Liver (tissue), 9 donors: ENCODE data around the gene PLD3. TPM values are rescaled to one million over a fixed set of nuclear protein-coding genes. Genes with fewer than 3 reads are reported as not detected.

Source experiments
- DNase-seq: peaks from one replicate; pipeline ENCODE4 v3.0.0-alpha.2; 2017; ENCODE audit warnings: low spot score
- H3K27ac ChIP-seq, 2 donors: one replicate each; pipeline ENCODE4 v1.7.0; 2013; ENCODE audit warnings: inconsistent platforms in 2 of 2, low read length in 2 of 2, control low read depth in 1 of 2, low read depth in 1 of 2, mild to moderate bottlenecking in 1 of 2
- H3K27me3 ChIP-seq, 4 donors: one replicate each; pipeline versions ENCODE4 v1.6.1 to v1.7.0; 2013; ENCODE audit warnings: low read length in 3 of 4, inconsistent platforms in 1 of 4, mild to moderate bottlenecking in 1 of 4, moderate library complexity in 1 of 4; ENCODE audit not compliant: control insufficient read depth in 4 of 4, insufficient read depth in 4 of 4
- H3K36me3 ChIP-seq, 4 donors: one replicate each; pipeline versions ENCODE4 v1.6.1 to v1.7.0; 2013; ENCODE audit warnings: low read length in 3 of 4, mild to moderate bottlenecking in 3 of 4, low read depth in 1 of 4, moderate library complexity in 1 of 4; ENCODE audit not compliant: control insufficient read depth in 4 of 4, insufficient read depth in 3 of 4
- H3K4me1 ChIP-seq, 4 donors: one replicate each; pipeline versions ENCODE4 v1.6.1 to v1.7.0; 2013; ENCODE audit warnings: low read length in 3 of 4, mild to moderate bottlenecking in 3 of 4, moderate library complexity in 1 of 4; ENCODE audit not compliant: control insufficient read depth in 4 of 4, insufficient read depth in 4 of 4
- H3K4me3 ChIP-seq, 3 donors: one replicate each; pipeline versions ENCODE4 v1.6.1 to v1.7.0; 2013; ENCODE audit warnings: low read length in 3 of 3, control low read depth in 1 of 3, low read depth in 1 of 3, mild to moderate bottlenecking in 1 of 3
- H3K9ac ChIP-seq, 2 donors: one replicate each; pipeline ENCODE4 v1.7.0; 2013; ENCODE audit warnings: low read length in 2 of 2, mild to moderate bottlenecking in 2 of 2, moderate library complexity in 2 of 2, control low read depth in 1 of 2, low read depth in 1 of 2
- H3K9me3 ChIP-seq, 4 donors: one replicate each; pipeline versions ENCODE4 v1.6.1 to v1.7.0; 2013; ENCODE audit warnings: low read length in 3 of 4; ENCODE audit not compliant: control insufficient read depth in 4 of 4
- FOXA1 ChIP-seq: IDR thresholded peaks from 2 replicates; pipeline ENCODE4 v1.6.1; 2016; ENCODE audit warnings: antibody characterized with exemption
- FOXA2 ChIP-seq: IDR thresholded peaks from 2 replicates; pipeline ENCODE4 v1.6.1; 2016; ENCODE audit warnings: antibody characterized with exemption
- GABPA ChIP-seq, 2 donors: IDR thresholded peaks in 1 of 2; conservative IDR thresholded peaks in 1 of 2; 2 replicates each; pipeline ENCODE4 v1.6.1; 2016; ENCODE audit warnings: antibody characterized with exemption in 2 of 2, mild to moderate bottlenecking in 1 of 2, moderate library complexity in 1 of 2
- HNF4A ChIP-seq, 2 donors: conservative IDR thresholded peaks; 2 replicates each; pipeline ENCODE4 v1.6.1; 2016; ENCODE audit warnings: antibody characterized with exemption in 2 of 2, mild to moderate bottlenecking in 2 of 2
- HNF4G ChIP-seq: IDR thresholded peaks from 2 replicates; pipeline ENCODE4 v1.6.1; 2016; ENCODE audit warnings: antibody characterized with exemption
- JUND ChIP-seq, 2 donors: IDR thresholded peaks; 2 replicates each; pipeline ENCODE4 v1.6.1; 2016; ENCODE audit warnings: antibody characterized with exemption in 2 of 2
- NR2F2 ChIP-seq: IDR thresholded peaks from 2 replicates; pipeline ENCODE4 v1.6.1; 2016; ENCODE audit warnings: antibody characterized with exemption
- RAD21 ChIP-seq, 2 donors: IDR thresholded peaks; 2 replicates each; pipeline ENCODE4 v1.6.1; 2016; ENCODE audit warnings: antibody characterized with exemption in 2 of 2, mild to moderate bottlenecking in 2 of 2
- RXRA ChIP-seq, 2 donors: IDR thresholded peaks; 2 replicates each; pipeline ENCODE4 v1.6.1; 2017 to 2018; ENCODE audit warnings: antibody characterized with exemption in 2 of 2, mild to moderate bottlenecking in 1 of 2
- TAF1 ChIP-seq: conservative IDR thresholded peaks from 2 replicates; pipeline ENCODE4 v1.6.1; 2016; ENCODE audit warnings: antibody characterized with exemption, mild to moderate bottlenecking
- ZBTB33 ChIP-seq: IDR thresholded peaks from 2 replicates; pipeline ENCODE4 v1.6.1; 2016; ENCODE audit warnings: antibody characterized with exemption
- WGBS: extraction: QIAGEN DNeasy Blood & Tissue Kit; methylation state at CpG from one replicate; pipeline ENCODE4 v1.1.7; 2013; 5-methylcytosine and 5-hydroxymethylcytosine counted together
- polyA plus RNA-seq, 2 donors: library from polyadenylated mRNA; stranded (reverse) in 1 of 2; unstranded in 1 of 2; fragments of 200-250 nt in 1 of 2; fragments of >200 nt in 1 of 2; fragmentation: Nextera tagmentation in 1 of 2; extraction: Ambion mirVana in 1 of 2; gene quantifications; one replicate each; pipeline versions ENCODE4 v1.2.1 to v1.2.3, GENCODE V29; 2013 to 2015
- total RNA-seq, 2 donors: library from RNA; depleted of rRNA; stranded (reverse); fragments of >200 nt; gene quantifications; one replicate each; pipeline ENCODE4 v1.2.3, GENCODE V29; 2014
- TF ChIP-seq, protein P1 (sequence below): IDR thresholded peaks from 2 replicates; pipeline ENCODE4 v1.6.1; 2016; ENCODE audit warnings: antibody characterized with exemption
- TF ChIP-seq, protein P2 (sequence below): IDR thresholded peaks from 2 replicates; pipeline ENCODE4 v1.6.1; 2016; ENCODE audit warnings: antibody characterized with exemption
- TF ChIP-seq, protein P3 (sequence below): fragments of 150-350 bp; IDR thresholded peaks from 2 replicates; pipeline ENCODE4 v1.5.1; 2017; ENCODE audit warnings: improper control_type of control experiment, low read depth, low read length; ENCODE audit not compliant: missing input control
- TF ChIP-seq, protein P4 (sequence below): IDR thresholded peaks from 2 replicates; pipeline ENCODE4 v1.6.1; 2016; ENCODE audit warnings: antibody characterized with exemption, mild to moderate bottlenecking
- donor health status: healthy.
- donor health status: healthy.
- donor health status: healthy.
- donor health status: healthy.
- donor health status: healthy.

Gene PLD3
- total and polyA plus RNA-seq, 4 donors: 56.0 to 125 (median 105) TPM

DNA sequence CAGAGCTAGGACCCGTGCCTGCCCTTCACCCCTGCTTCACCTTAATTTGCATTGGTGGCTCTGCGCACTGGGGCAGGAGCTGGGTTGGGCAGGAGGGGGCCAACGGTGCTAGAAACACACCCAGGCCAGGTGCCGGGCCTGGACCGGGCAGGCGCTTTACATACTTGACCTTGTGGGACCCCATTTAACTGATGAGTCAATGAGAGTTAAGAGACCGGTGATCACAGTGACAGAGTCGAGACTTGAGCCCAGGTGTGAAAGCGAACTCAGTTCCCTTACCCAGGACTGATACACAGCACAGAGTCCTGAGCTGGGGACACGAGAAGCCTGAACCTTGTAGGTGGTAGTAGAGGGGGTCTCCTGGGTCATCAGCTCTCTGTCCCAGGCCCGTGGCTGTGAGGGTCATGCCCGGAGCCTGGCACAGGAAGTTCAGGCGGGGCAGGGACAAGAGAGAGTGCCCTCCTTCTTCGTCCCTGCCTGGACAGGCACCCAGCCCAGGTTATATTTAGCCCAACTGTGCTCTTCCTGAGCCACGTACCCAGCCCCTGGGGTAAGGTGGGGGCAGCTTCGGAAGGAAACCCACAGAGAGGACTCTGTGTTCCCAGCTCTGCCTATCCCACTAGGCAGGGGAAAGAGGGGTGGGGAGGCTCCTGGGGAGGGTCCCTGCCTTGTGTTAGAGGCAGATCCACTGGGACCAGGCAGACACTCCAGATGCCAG lies 62.8 kb downstream of the PLD3 start:
- no peak overlapping the region for H3K27ac ChIP-seq
- DNase-seq: no peak
- H3K36me3 ChIP-seq: no peaks in the 10 kb centered on the region
- no peak overlapping the region for H3K9ac ChIP-seq
- H3K4me1 ChIP-seq: peaks cover 0 to 6% (median 0%) of the 10 kb centered on the region in 4 donors
- H3K27me3 ChIP-seq: no peaks in the 10 kb centered on the region
- H3K9me3 ChIP-seq: no peaks in the 10 kb centered on the region
- no peak overlapping the region for H3K4me3 ChIP-seq
- WGBS: 68% methylated on average over 16 of the region's 16 CpGs
- TF ChIP-seq HNF4G (no peak), ZBTB33 (no peak), FOXA1 (no peak), NR2F2 (no peak), TAF1 (no peak)
- TF ChIP-seq, protein P1, sequence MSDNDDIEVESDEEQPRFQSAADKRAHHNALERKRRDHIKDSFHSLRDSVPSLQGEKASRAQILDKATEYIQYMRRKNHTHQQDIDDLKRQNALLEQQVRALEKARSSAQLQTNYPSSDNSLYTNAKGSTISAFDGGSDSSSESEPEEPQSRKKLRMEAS: no peak

GRCh38 chr19:40411958-40412499 lies 63.5 kb downstream of the PLD3 start:
- Histone ChIP-seq H3K9me3 (no peaks in the 10 kb centered on the region), H3K9ac (no peak overlapping the region), H3K27ac (no peak overlapping the region), H3K27me3 (no peaks in the 10 kb centered on the region), H3K4me1 (peaks cover 0 to 6% (median 0%) of the 10 kb centered on the region in 4 donors), H3K36me3 (no peaks in the 10 kb centered on the region), H3K4me3 (no peak overlapping the region)
- DNase-seq: no peak
- WGBS: 74% methylated on average over 8 of the region's 8 CpGs
- TF ChIP-seq TAF1 (no peak), RAD21 (IDR thresholded peaks at IDR 0.05) (no peak), FOXA2 (no peak), FOXA1 (no peak), JUND (IDR thresholded peaks at IDR 0.05) (no peak), GABPA (IDR thresholded peaks at IDR 0.05 in 1 of 2, conservative IDR thresholded peaks at IDR 0.05 in 1 of 2) (no peak)
- TF ChIP-seq, protein P2, sequence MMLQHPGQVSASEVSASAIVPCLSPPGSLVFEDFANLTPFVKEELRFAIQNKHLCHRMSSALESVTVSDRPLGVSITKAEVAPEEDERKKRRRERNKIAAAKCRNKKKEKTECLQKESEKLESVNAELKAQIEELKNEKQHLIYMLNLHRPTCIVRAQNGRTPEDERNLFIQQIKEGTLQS: no peak
- TF ChIP-seq, protein P3, sequence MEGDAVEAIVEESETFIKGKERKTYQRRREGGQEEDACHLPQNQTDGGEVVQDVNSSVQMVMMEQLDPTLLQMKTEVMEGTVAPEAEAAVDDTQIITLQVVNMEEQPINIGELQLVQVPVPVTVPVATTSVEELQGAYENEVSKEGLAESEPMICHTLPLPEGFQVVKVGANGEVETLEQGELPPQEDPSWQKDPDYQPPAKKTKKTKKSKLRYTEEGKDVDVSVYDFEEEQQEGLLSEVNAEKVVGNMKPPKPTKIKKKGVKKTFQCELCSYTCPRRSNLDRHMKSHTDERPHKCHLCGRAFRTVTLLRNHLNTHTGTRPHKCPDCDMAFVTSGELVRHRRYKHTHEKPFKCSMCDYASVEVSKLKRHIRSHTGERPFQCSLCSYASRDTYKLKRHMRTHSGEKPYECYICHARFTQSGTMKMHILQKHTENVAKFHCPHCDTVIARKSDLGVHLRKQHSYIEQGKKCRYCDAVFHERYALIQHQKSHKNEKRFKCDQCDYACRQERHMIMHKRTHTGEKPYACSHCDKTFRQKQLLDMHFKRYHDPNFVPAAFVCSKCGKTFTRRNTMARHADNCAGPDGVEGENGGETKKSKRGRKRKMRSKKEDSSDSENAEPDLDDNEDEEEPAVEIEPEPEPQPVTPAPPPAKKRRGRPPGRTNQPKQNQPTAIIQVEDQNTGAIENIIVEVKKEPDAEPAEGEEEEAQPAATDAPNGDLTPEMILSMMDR: no peak
- TF ChIP-seq, protein P1: no peak

DNA sequence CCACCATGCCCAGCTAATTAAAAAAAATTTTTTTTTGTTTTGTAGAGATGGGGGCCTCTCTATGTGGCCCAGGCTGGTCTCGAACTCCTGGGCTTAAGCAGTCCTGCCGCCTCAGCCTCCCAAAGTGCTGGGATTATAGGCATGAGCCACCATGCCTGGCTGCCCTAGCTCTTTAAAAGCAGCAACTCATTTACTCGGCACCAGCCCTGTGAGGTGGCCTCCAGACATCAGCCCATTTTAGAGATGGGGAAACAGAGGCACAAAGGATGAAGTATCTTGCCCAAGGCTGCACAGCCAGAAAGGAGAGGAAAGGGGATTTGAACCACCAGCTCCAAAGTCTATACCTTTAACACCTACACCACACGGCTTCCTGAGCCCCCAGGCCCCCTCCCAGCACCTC lies 64.4 kb downstream of the PLD3 start:
- no peak overlapping the region for H3K27ac ChIP-seq
- no peaks in the 10 kb centered on the region for H3K9me3 ChIP-seq
- H3K27me3 ChIP-seq: no peaks in the 10 kb centered on the region
- H3K4me1 ChIP-seq: peaks cover 0 to 4% (median 0%) of the 10 kb centered on the region in 4 donors
- no peak overlapping the region for H3K4me3 ChIP-seq
- H3K36me3 ChIP-seq: no peaks in the 10 kb centered on the region
- H3K9ac ChIP-seq: no peak overlapping the region
- no peak for DNase-seq
- WGBS: 72% methylated on average over 4 of the region's 4 CpGs
- TF ChIP-seq JUND (IDR thresholded peaks at IDR 0.05) (no peak), RXRA (IDR thresholded peaks at IDR 0.05) (no peak), GABPA (IDR thresholded peaks at IDR 0.05 in 1 of 2, conservative IDR thresholded peaks at IDR 0.05 in 1 of 2) (no peak), HNF4A (conservative IDR thresholded peaks at IDR 0.05) (no peak), RAD21 (IDR thresholded peaks at IDR 0.05) (no peak), ZBTB33 (no peak), TAF1 (no peak)
- TF ChIP-seq, protein P1: no peak
- TF ChIP-seq, protein P4, sequence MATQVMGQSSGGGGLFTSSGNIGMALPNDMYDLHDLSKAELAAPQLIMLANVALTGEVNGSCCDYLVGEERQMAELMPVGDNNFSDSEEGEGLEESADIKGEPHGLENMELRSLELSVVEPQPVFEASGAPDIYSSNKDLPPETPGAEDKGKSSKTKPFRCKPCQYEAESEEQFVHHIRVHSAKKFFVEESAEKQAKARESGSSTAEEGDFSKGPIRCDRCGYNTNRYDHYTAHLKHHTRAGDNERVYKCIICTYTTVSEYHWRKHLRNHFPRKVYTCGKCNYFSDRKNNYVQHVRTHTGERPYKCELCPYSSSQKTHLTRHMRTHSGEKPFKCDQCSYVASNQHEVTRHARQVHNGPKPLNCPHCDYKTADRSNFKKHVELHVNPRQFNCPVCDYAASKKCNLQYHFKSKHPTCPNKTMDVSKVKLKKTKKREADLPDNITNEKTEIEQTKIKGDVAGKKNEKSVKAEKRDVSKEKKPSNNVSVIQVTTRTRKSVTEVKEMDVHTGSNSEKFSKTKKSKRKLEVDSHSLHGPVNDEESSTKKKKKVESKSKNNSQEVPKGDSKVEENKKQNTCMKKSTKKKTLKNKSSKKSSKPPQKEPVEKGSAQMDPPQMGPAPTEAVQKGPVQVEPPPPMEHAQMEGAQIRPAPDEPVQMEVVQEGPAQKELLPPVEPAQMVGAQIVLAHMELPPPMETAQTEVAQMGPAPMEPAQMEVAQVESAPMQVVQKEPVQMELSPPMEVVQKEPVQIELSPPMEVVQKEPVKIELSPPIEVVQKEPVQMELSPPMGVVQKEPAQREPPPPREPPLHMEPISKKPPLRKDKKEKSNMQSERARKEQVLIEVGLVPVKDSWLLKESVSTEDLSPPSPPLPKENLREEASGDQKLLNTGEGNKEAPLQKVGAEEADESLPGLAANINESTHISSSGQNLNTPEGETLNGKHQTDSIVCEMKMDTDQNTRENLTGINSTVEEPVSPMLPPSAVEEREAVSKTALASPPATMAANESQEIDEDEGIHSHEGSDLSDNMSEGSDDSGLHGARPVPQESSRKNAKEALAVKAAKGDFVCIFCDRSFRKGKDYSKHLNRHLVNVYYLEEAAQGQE: no peak
